Activated naive CD4-positive, alpha-beta T cell treated with anti-CD3 and anti-CD28 coated beads for 36 hours (primary cell): ENCODE data around the gene MCMBP. TPM values are rescaled to one million over a fixed set of nuclear protein-coding genes. Genes with fewer than 3 reads are reported as not detected.
"Not testable (repeated sequence)": the region's sequence is repeated elsewhere in the genome, so short reads cannot be mapped to it uniquely, and the experiment has no call there.

Source experiments
- CTCF ChIA-PET: fragments of 350-600 bp; sonication (Branson Sonifier 250); formaldehyde crosslinking; loops from one replicate; lab custom pipeline; 2021; ENCODE audit warnings: antibody characterized with exemption; lab: Charles Lee
- DNase-seq: peaks from one replicate; pipeline ENCODE4 v3.0.0-alpha.2; 2020
- H3K27ac Mint-ChIP-seq: one replicate; pipeline ENCODE4 v1.8.0; 2021; ENCODE audit warnings: mild to moderate bottlenecking, mixed read lengths
- H3K27me3 Mint-ChIP-seq: one replicate; pipeline ENCODE4 v1.8.0; 2021; ENCODE audit warnings: low read depth, mixed read lengths
- H3K36me3 Mint-ChIP-seq: one replicate; pipeline ENCODE4 v1.8.0; 2021; ENCODE audit warnings: low read depth, mixed read lengths
- H3K4me1 Mint-ChIP-seq: one replicate; pipeline ENCODE4 v1.8.0; 2021; ENCODE audit warnings: low read depth, mixed read lengths
- H3K4me3 Mint-ChIP-seq: one replicate; pipeline ENCODE4 v1.8.0; 2021; ENCODE audit warnings: mild to moderate bottlenecking, moderate library complexity, mixed read lengths
- H3K9me3 Mint-ChIP-seq: one replicate; pipeline ENCODE4 v1.8.0; 2021; ENCODE audit warnings: mixed read lengths
- intact Hi-C: fragments of 100-400 bp; cut with micrococcal nuclease; formaldehyde crosslinking; loops from one replicate; pipeline ENCODE4 v1.15.1; 2023
- total RNA-seq, 2 experiments: library from RNA; stranded (reverse); gene quantifications; one replicate each; pipeline ENCODE4 v1.2.3, GENCODE V29; 2021

MCMBP gene
- total RNA-seq, 2 experiments from 2014 or later = 76.9 to 77.7 TPM

GRCh38 chr10:119893845-119894427, 21.3 kb upstream of the MCMBP start:
- Mint-ChIP-seq H3K27ac (peak overlapping the region; percentile 54), H3K27me3 (no peaks in the 10 kb centered on the region), H3K4me3 (peak overlapping the region; percentile 95), H3K4me1 (peaks cover 55% of the 10 kb centered on the region), H3K9me3 (peaks cover 2% of the 10 kb centered on the region), H3K36me3 (peaks cover 15% of the 10 kb centered on the region)
- no peak for DNase-seq
- intact Hi-C loops = loop anchor here (2.0 to 10.0 kb wide), 2 partner anchors 297 to 961 kb away; partner anchors contain the start of genes TIAL1 and WDR11
- CTCF ChIA-PET = interaction anchor here (0.6 to 1.1 kb wide), 3 partner anchors 35 to 742 kb away, joined by 3 to 6 read pairs (median 3); no protein-coding TSS in a partner anchor

- Mint-ChIP-seq H3K27me3 (no peaks in the 10 kb centered on the region), H3K4me1 (peaks cover 50% of the 10 kb centered on the region), H3K36me3 (peaks cover 9% of the 10 kb centered on the region), H3K9me3 (peaks cover 2% of the 10 kb centered on the region), H3K4me3 (peak overlapping the region; percentile 95), H3K27ac (peak overlapping the region; percentile 92)
- CTCF ChIA-PET = interaction anchor here (0.6 to 1.1 kb wide), 3 partner anchors 22 to 34 kb away, joined by 3 to 4 read pairs (median 3); no protein-coding TSS in a partner anchor
- no peak for DNase-seq
- intact Hi-C loops = loop anchor here (2.0 to 10.0 kb wide), 2 partner anchors 296 to 962 kb away; partner anchors contain the start of genes TIAL1 and WDR11
Measured at GRCh38 chr10:119893074-119893473, 20.4 kb upstream of the MCMBP start.

GRCh38 chr10:119892188-119893065, 19.8 kb upstream of the MCMBP start, which contains the start of gene SEC23IP:
TSS of gene SEC23IP (plus strand) at chr10:119892730. CDS start at chr10:119892783, 53 bp downstream.
- H3K4me1 Mint-ChIP-seq = peaks cover 49% of the 10 kb centered on the region
- peak; percentile 95 for DNase-seq
- H3K27ac Mint-ChIP-seq = peak within 1 kb of the TSS; percentile 92
- H3K27me3 Mint-ChIP-seq = no peaks in the 10 kb centered on the region
- peak within 1 kb of the TSS; percentile 95 for H3K4me3 Mint-ChIP-seq
- intact Hi-C loops = loop anchor here (1.0 to 10.0 kb wide), 5 partner anchors 19 to 962 kb away; partner anchors contain the start of genes INPP5F, TIAL1 and WDR11
- peaks cover 8% of the 10 kb centered on the region for H3K36me3 Mint-ChIP-seq
- CTCF ChIA-PET = interaction anchor here (0.6 to 1.1 kb wide), 5 partner anchors 9 to 211 kb away, joined by 3 to 4 read pairs (median 3); no protein-coding TSS in a partner anchor
- peaks cover 2% of the 10 kb centered on the region for H3K9me3 Mint-ChIP-seq

GRCh38 chr10:119891849-119892187, 19.2 kb upstream of the MCMBP start:
- H3K4me1 Mint-ChIP-seq = peaks cover 43% of the 10 kb centered on the region
- CTCF ChIA-PET = interaction anchor here (0.7 to 1.1 kb wide), 2 partner anchors 9 to 242 kb away, joined by 3 read pairs; no protein-coding TSS in a partner anchor
- DNase-seq, H3K36me3 Mint-ChIP-seq, H3K27me3 Mint-ChIP-seq, H3K9me3 Mint-ChIP-seq: not testable (repeated sequence)
- intact Hi-C loops = loop anchor here (1.0 to 10.0 kb wide), 5 partner anchors 19 to 963 kb away; partner anchors contain the start of genes INPP5F, TIAL1 and WDR11
- peak overlapping the region; percentile 95 for H3K4me3 Mint-ChIP-seq
- H3K27ac Mint-ChIP-seq = peak overlapping the region; percentile 92

- H3K9me3 Mint-ChIP-seq, H3K27me3 Mint-ChIP-seq, H3K4me3 Mint-ChIP-seq, H3K27ac Mint-ChIP-seq, DNase-seq, H3K36me3 Mint-ChIP-seq: not testable (repeated sequence)
- intact Hi-C loops = loop anchor here (10.0 kb wide), 1 partner anchor 964 kb away; the partner anchor contains the start of gene WDR11
- peaks cover 28% of the 10 kb centered on the region for H3K4me1 Mint-ChIP-seq
- CTCF ChIA-PET = interaction anchor here (0.6 to 1.3 kb wide), 2 partner anchors 31 to 295 kb away, joined by 5 to 7 read pairs; no protein-coding TSS in a partner anchor
Measured at GRCh38 chr10:119890307-119890706, 17.7 kb upstream of the MCMBP start.

GRCh38 chr10:119889201-119889600, 16.6 kb upstream of the MCMBP start:
- H3K36me3 Mint-ChIP-seq, H3K27ac Mint-ChIP-seq, H3K27me3 Mint-ChIP-seq, H3K4me3 Mint-ChIP-seq, DNase-seq, CTCF ChIA-PET, intact Hi-C loops, H3K9me3 Mint-ChIP-seq: not testable (repeated sequence)
- peaks cover 17% of the 10 kb centered on the region for H3K4me1 Mint-ChIP-seq

DNA sequence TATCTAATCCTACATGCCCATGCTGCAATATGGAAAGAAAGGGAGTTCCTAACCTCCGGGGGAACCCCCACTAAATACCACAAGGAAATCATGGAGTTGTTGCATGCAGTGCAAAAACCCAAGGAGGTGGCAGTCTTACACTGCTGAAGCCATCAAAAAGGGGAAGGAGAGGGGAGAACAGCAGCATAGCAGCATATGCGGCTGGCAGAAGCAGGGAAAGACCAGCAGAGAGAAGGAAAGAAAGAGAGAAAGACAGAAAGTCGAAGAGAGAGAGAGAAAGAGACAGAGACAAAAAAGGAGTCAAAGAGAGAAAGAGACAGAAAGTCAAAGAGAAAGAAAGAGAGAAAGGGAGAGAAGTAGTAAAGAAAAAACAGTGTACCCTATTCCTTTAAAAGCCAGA, 16.1 kb upstream of the MCMBP start:
- H3K4me3 Mint-ChIP-seq, H3K36me3 Mint-ChIP-seq, DNase-seq, intact Hi-C loops, H3K9me3 Mint-ChIP-seq, H3K27me3 Mint-ChIP-seq, H3K27ac Mint-ChIP-seq, CTCF ChIA-PET: not testable (repeated sequence)
- H3K4me1 Mint-ChIP-seq = peaks cover 12% of the 10 kb centered on the region

GRCh38 chr10:119886070-119886469, 13.4 kb upstream of the MCMBP start:
- H3K27me3 Mint-ChIP-seq, H3K27ac Mint-ChIP-seq, intact Hi-C loops, DNase-seq, H3K9me3 Mint-ChIP-seq, H3K4me1 Mint-ChIP-seq, H3K4me3 Mint-ChIP-seq, H3K36me3 Mint-ChIP-seq, CTCF ChIA-PET: not testable (repeated sequence)

- not testable (repeated sequence) for H3K4me1 Mint-ChIP-seq, DNase-seq
Measured at GRCh38 chr10:119883901-119884611, 11.4 kb upstream of the MCMBP start.

GRCh38 chr10:119878524-119878923, 5.9 kb upstream of the MCMBP start:
- H3K27ac Mint-ChIP-seq = no peak overlapping the region
- H3K27me3 Mint-ChIP-seq = no peaks in the 10 kb centered on the region
- H3K4me3 Mint-ChIP-seq = no peak overlapping the region
- no peaks in the 10 kb centered on the region for H3K36me3 Mint-ChIP-seq
- intact Hi-C loops = no loop called here
- DNase-seq = no peak
- no peaks in the 10 kb centered on the region for H3K9me3 Mint-ChIP-seq
- CTCF ChIA-PET = no interaction called here
- peaks cover 6% of the 10 kb centered on the region for H3K4me1 Mint-ChIP-seq

More at GRCh38 chr10:119883901-119884611, 11.4 kb upstream of the MCMBP start:
- CTCF ChIA-PET = interaction anchor here (0.8 to 1.2 kb wide), 3 partner anchors 8 to 333 kb away, joined by 3 read pairs; partner anchors contain the start of genes MCMBP and SEC23IP
- H3K4me3 Mint-ChIP-seq, H3K36me3 Mint-ChIP-seq, intact Hi-C loops, H3K9me3 Mint-ChIP-seq, H3K27ac Mint-ChIP-seq, H3K27me3 Mint-ChIP-seq: not testable (repeated sequence)

DNA sequence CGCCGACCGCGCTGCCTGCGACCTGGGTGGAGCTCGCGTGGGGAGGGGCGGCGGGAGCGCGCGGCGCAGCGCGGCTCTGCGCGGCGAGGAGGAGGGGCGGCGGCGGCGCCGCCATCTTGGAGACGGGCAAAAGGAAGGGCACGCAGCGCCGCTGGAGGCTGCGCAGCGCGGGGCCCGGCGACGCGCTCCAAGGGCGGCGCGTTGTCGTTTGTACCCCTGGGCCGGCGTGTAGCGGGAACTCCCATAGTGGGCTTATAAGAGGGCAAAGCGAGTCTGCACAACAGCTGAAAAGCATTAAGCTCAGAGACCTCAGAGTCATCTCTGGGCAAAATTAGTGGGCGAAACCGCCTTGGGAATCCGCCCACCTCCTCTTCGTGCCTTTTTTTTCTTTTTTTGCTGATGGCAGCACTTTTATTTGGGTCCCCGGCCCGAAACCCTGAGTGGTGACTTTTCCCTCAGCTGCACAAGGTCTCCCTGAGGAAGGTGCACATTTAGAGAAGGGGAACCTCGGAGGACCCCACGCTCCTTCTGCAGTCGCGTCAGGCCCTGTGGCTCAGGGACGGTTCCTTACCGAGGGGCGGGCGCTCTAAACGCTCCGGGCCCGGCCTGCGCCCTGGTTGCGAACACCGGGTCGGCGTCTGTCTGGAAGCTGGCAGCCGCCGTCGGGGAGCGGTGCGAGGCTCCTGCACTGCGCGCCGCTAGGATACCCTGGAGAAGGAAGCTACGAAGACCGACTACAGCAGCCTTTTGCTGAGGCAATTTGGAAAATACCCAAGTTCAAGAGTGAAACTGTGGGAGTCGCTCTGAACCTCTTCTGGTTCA, 428 bp upstream of the MCMBP start:
- no peaks in the 10 kb centered on the region for H3K9me3 Mint-ChIP-seq
- peak overlapping the region; percentile 84 for H3K27ac Mint-ChIP-seq
- H3K4me3 Mint-ChIP-seq = peak overlapping the region; percentile 83
- peaks cover 5% of the 10 kb centered on the region for H3K36me3 Mint-ChIP-seq
- intact Hi-C loops = loop anchor here (1.0 to 2.0 kb wide), 8 partner anchors 19 to 1118 kb away; partner anchors contain the start of genes CACUL1, RGS10, SEC23IP and TIAL1
- DNase-seq = peak; percentile 84
- peaks cover 38% of the 10 kb centered on the region for H3K4me1 Mint-ChIP-seq
- CTCF ChIA-PET = interaction anchor here (0.9 to 3.4 kb wide), 6 partner anchors 8 to 122 kb away, joined by 3 to 28 read pairs (median 4); no protein-coding TSS in a partner anchor
- H3K27me3 Mint-ChIP-seq = no peaks in the 10 kb centered on the region
